Activated CD4-positive, CD25-positive, alpha-beta regulatory T cell treated with anti-CD3 and anti-CD28 coated beads, Interleukin-2, amount 50 U/mL, for 72 hours (primary cell): Measurements from ENCODE around the gene DYDC2.
"Not testable (repeated sequence)": the region's sequence is repeated elsewhere in the genome, so short reads cannot be mapped to it uniquely, and the experiment has no call there.

Experiments used
- DNase-seq: peaks from one replicate; pipeline ENCODE4 v3.0.0; 2021

The DYDC2 gene

DNA sequence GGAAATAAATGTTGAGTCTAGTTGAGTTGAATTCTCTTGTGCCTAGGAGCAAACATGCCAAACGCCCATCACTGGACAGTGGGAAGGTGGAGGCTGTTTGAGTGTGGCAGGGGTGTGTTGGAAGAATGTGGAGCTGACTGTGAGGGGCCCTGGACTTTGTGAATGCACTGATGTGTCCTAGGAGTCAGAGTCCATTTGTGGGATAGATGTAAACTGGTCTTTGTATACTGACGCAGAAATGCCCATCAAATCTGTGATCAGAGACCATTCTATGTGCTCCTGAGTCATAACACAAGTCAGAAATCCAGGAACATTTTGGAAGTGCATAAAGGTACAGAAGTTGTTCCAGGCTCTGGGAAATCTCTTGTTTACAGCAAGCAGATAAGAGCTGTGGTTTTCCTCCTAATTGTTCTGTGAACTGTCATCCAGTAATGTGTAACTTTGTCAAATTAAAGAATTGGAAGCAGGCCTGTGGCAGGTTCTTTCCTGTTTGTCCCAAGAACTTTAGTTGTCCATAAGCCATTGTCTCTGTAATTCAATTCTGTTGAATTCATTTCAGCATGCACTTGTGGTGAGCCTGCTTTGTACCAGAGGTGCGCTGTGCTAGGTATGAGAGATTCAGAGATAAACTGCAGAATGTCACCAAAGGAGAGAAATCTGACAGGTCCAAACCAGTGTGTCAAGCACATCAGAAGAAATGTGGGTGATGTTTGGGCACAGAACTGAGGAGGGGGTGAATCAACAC lies 59.3 kb downstream of the DYDC2 start:
- no peak for DNase-seq

DNA sequence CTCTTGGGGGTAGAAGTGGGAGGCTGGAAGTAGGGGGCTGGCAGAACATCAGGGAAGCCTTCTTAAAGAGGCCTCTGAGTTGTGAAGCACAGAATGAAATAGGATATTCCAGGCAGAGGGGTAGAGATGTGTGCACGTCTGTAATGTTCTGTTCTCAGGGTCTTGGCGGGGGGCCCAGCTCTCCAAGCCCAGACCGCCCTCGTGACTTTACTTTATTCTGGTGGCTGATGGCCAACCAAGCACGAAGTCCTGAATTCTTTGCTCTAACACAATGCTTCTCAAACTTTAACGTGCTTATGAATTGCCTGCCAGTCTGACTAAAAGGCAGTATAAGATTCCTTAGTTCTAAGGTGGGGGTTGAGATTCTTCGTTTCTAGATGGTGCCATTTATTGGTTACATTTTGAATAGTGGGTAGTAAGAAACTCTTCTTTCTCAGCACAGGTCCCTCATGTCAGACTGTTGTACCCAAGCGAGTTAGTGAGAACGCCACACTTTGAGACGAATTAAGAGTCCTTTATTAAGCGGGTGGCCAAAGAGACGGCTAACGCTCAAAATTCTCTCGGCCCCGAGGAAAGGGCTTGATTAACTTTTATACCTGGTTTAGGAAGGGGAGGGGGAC lies 60.0 kb downstream of the DYDC2 start:
- DNase-seq: no peak

DNA sequence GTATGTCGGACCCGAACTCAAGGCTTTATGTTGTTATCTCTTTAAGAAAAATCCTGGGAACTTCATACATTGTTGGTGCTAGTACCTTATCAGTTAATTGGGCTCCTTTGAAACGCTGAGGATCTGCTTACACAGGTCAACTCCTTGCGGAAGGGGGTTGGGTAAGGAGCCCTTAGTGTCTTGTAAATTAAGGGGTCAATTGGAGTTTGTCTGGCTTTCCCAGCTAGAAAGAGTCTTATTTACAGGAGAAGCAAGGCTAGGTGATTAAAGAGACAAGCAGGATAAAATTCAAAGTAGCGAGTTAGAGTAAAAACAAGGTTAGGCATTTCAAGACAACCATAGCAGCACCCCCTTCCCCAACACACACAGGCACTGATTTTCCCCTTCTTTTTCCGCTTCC lies 60.7 kb downstream of the DYDC2 start:
- DNase-seq: not testable (repeated sequence)
